Nucleus accumbens (tissue), 56 donors: ENCODE measurements around the gene PTPRF.

Experiments used
- DNase-seq, 56 donors: peaks; one replicate each; lab custom pipeline; 2025; lab: John Stamatoyannopoulos, UW

The PTPRF gene

GRCh38 chr1:43597721-43598120, 67.0 kb downstream of the PTPRF start:
- no peak for DNase-seq

- no peak for DNase-seq
Measured at GRCh38 chr1:43598622-43599021, 67.9 kb downstream of the PTPRF start.

- no peak for DNase-seq
Measured at GRCh38 chr1:43600033-43601020, 69.6 kb downstream of the PTPRF start.

- DNase-seq, result no peak
Measured at GRCh38 chr1:43602990-43603389, 72.3 kb downstream of the PTPRF start.

- no peak for DNase-seq
Measured at GRCh38 chr1:43604192-43604591, 73.5 kb downstream of the PTPRF start.

GRCh38 chr1:43605157-43605556, 74.5 kb downstream of the PTPRF start:
- no peak for DNase-seq

GRCh38 chr1:43605766-43606165, 75.1 kb downstream of the PTPRF start:
- no peak for DNase-seq

- no peak for DNase-seq
Measured at GRCh38 chr1:43606624-43607023, 75.9 kb downstream of the PTPRF start.

GRCh38 chr1:43608827-43609226, 78.1 kb downstream of the PTPRF start:
- DNase-seq, result no peak

GRCh38 chr1:43610339-43610738, 79.7 kb downstream of the PTPRF start:
- DNase-seq, result no peak

GRCh38 chr1:43611950-43612349, 81.3 kb downstream of the PTPRF start:
- no peak for DNase-seq

- no peak for DNase-seq
Measured at GRCh38 chr1:43612406-43612805, 81.7 kb downstream of the PTPRF start.

- no peak for DNase-seq
Measured at GRCh38 chr1:43613075-43613942, 82.6 kb downstream of the PTPRF start.

- DNase-seq, result no peak
Measured at GRCh38 chr1:43614211-43614610, 83.5 kb downstream of the PTPRF start.

- DNase-seq, result no peak
Measured at GRCh38 chr1:43614891-43615290, 84.2 kb downstream of the PTPRF start.

- DNase-seq, result no peak
Measured at GRCh38 chr1:43616383-43616782, 85.7 kb downstream of the PTPRF start.

GRCh38 chr1:43617011-43617410, 86.3 kb downstream of the PTPRF start:
- no peak for DNase-seq

GRCh38 chr1:43617668-43618067, 87.0 kb downstream of the PTPRF start:
- no peak for DNase-seq

- DNase-seq, result no peak
Measured at GRCh38 chr1:43618521-43619313, 88.0 kb downstream of the PTPRF start.

GRCh38 chr1:43619314-43619790, 88.7 kb downstream of the PTPRF start:
- no peak for DNase-seq
